ENCODE measurements around the gene GPN1. TPM values are rescaled to one million over a fixed set of nuclear protein-coding genes. Genes with fewer than 3 reads are reported as not detected.
"Not testable (repeated sequence)": the region's sequence is repeated elsewhere in the genome, so short reads cannot be mapped to it uniquely, and the experiment has no call there.

The GPN1 gene
- total and polyA plus RNA-seq, 3 donors from 2014 or later: 28.8 to 77.5 (median 29.3) TPM

GRCh38 chr2:27593240-27593639 lies 35.6 kb upstream of the GPN1 start:
- Histone ChIP-seq H3K27me3 (no peaks in the 10 kb centered on the region), H3K27ac (no peak overlapping the region), H3K36me3 (ENCODE audit: low read depth, missing control alignments) (no peaks in the 10 kb centered on the region), H3K4me1 (no peaks in the 10 kb centered on the region), H3K9me3 (no peaks in the 10 kb centered on the region), H3K4me3 (no peak overlapping the region)
- TF ChIP-seq CTCF (IDR thresholded peaks at IDR 0.05): no peak
- TF ChIP-seq POLR2A (IDR thresholded peaks at IDR 0.05): no peak
- no peak for DNase-seq
- intact Hi-C loops (cut with DNase I; ENCODE audit: low total_unique reads): no loop called here
- WGBS, 2 donors: 100% methylated on average over 2 of the region's 2 CpGs

GRCh38 chr2:27594020-27594703 lies 34.7 kb upstream of the GPN1 start:
- 96 to 97% methylated on average over 30 to 42 of the region's 45 CpGs for WGBS, 2 donors
- intact Hi-C loops (cut with DNase I; ENCODE audit: low total_unique reads); H3K36me3 ChIP-seq (ENCODE audit: low read depth, missing control alignments): not testable (repeated sequence)

GRCh38 chr2:27595412-27595811 lies 33.4 kb upstream of the GPN1 start:
- H3K9me3 ChIP-seq; H3K27me3 ChIP-seq; DNase-seq; H3K4me1 ChIP-seq; H3K4me3 ChIP-seq; intact Hi-C loops (cut with DNase I; ENCODE audit: low total_unique reads); H3K27ac ChIP-seq; H3K36me3 ChIP-seq (ENCODE audit: low read depth, missing control alignments): not testable (repeated sequence)
- WGBS, 2 donors: 94 to 96% methylated on average over 9 of the region's 9 CpGs

More at GRCh38 chr2:27594020-27594703, 34.7 kb upstream of the GPN1 start:
- not testable (repeated sequence) for DNase-seq, H3K4me3 ChIP-seq, H3K27ac ChIP-seq, H3K27me3 ChIP-seq, H3K4me1 ChIP-seq, H3K9me3 ChIP-seq

- intact Hi-C loops (cut with DNase I; ENCODE audit: low total_unique reads): no loop called here
- H3K27ac ChIP-seq: no peak overlapping the region
- H3K4me1 ChIP-seq: no peaks in the 10 kb centered on the region
- H3K27me3 ChIP-seq: no peaks in the 10 kb centered on the region
- H3K9me3 ChIP-seq: no peaks in the 10 kb centered on the region
- H3K36me3 ChIP-seq (ENCODE audit: low read depth, missing control alignments): no peaks in the 10 kb centered on the region
- TF ChIP-seq CTCF (IDR thresholded peaks at IDR 0.05): no peak
- no peak for TF ChIP-seq POLR2A (IDR thresholded peaks at IDR 0.05)
- 87 to 95% methylated on average over 1 of the region's 1 CpG for WGBS, 2 donors
- no peak overlapping the region for H3K4me3 ChIP-seq
- no peak for DNase-seq
Observed at GRCh38 chr2:27596627-27597026, 32.2 kb upstream of the GPN1 start.

GRCh38 chr2:27606611-27607010 lies 22.2 kb upstream of the GPN1 start:
- Histone ChIP-seq H3K4me3 (no peak overlapping the region), H3K4me1 (no peaks in the 10 kb centered on the region), H3K36me3 (ENCODE audit: low read depth, missing control alignments) (no peaks in the 10 kb centered on the region), H3K27me3 (no peaks in the 10 kb centered on the region), H3K9me3 (no peaks in the 10 kb centered on the region), H3K27ac (no peak overlapping the region)
- intact Hi-C loops (cut with DNase I; ENCODE audit: low total_unique reads): no loop called here
- DNase-seq: no peak
- no peak for TF ChIP-seq POLR2A (IDR thresholded peaks at IDR 0.05)
- no peak for TF ChIP-seq CTCF (IDR thresholded peaks at IDR 0.05)
- WGBS, 2 donors: 68 to 95% methylated on average over 2 of the region's 2 CpGs

- DNase-seq: no peak
- WGBS, 2 donors: 94 to 95% methylated on average over 2 of the region's 2 CpGs
Observed at GRCh38 chr2:27613985-27614384, 14.9 kb upstream of the GPN1 start.

More at GRCh38 chr2:27613985-27614384, 14.9 kb upstream of the GPN1 start:
- H3K27ac ChIP-seq: no peak overlapping the region
- H3K36me3 ChIP-seq (ENCODE audit: low read depth, missing control alignments): no peaks in the 10 kb centered on the region
- no peak overlapping the region for H3K4me3 ChIP-seq
- H3K4me1 ChIP-seq: no peaks in the 10 kb centered on the region
- intact Hi-C loops (cut with DNase I; ENCODE audit: low total_unique reads): no loop called here
- H3K27me3 ChIP-seq: no peaks in the 10 kb centered on the region
- H3K9me3 ChIP-seq: no peaks in the 10 kb centered on the region
- TF ChIP-seq CTCF (IDR thresholded peaks at IDR 0.05) (no peak), POLR2A (IDR thresholded peaks at IDR 0.05) (no peak)
